Ectodermal cell (in vitro differentiated cells): ENCODE data around the gene GALNT10.

Experiments
- H3K27ac ChIP-seq: 2 replicates; pipeline ENCODE4 v1.7.0; 2013; ENCODE audit warnings: mild to moderate bottlenecking, low read depth, low read length; ENCODE audit not compliant: insufficient read depth, poor library complexity, severe bottlenecking
- H3K27me3 ChIP-seq: 2 replicates; pipeline ENCODE4 v1.7.0; 2013; ENCODE audit warnings: mild to moderate bottlenecking, low read length; ENCODE audit not compliant: insufficient read depth, control insufficient read depth, poor library complexity, severe bottlenecking
- H3K36me3 ChIP-seq: one replicate; pipeline ENCODE4 v1.7.0; 2013; ENCODE audit warnings: low read length; ENCODE audit not compliant: control insufficient read depth, insufficient read depth
- H3K4me1 ChIP-seq: one replicate; pipeline ENCODE4 v1.7.0; 2013; ENCODE audit warnings: low read length; ENCODE audit not compliant: control insufficient read depth, insufficient read depth
- H3K4me3 ChIP-seq: 2 replicates; pipeline ENCODE4 v1.7.0; 2013; ENCODE audit warnings: low read depth, low read length, control low read depth; ENCODE audit not compliant: insufficient read depth
- H3K9me3 ChIP-seq: 2 replicates; pipeline ENCODE4 v1.7.0; 2013; ENCODE audit warnings: mild to moderate bottlenecking, low read length, moderate library complexity; ENCODE audit not compliant: control insufficient read depth
- WGBS, 2 experiments: methylation state at CpG; one replicate each; pipeline ENCODE4 v1.1.7; 2013; ENCODE audit warnings: missing lambda C conversion rate in 2 of 2; 5-methylcytosine and 5-hydroxymethylcytosine counted together

The GALNT10 gene

GRCh38 chr5:154316223-154316935 lies 125.8 kb downstream of the GALNT10 start:
- H3K27me3 ChIP-seq, result no peaks in the 10 kb centered on the region
- H3K4me3 ChIP-seq, result no peak overlapping the region
- peaks cover 5% of the 10 kb centered on the region for H3K4me1 ChIP-seq
- WGBS, 2 experiments, result 93% methylated on average over 6 of the region's 6 CpGs
- H3K9me3 ChIP-seq, result no peaks in the 10 kb centered on the region
- no peak overlapping the region for H3K27ac ChIP-seq
- H3K36me3 ChIP-seq, result no peaks in the 10 kb centered on the region

GRCh38 chr5:154317916-154318315 lies 127.4 kb downstream of the GALNT10 start:
- H3K9me3 ChIP-seq, result no peaks in the 10 kb centered on the region
- no peaks in the 10 kb centered on the region for H3K36me3 ChIP-seq
- H3K4me3 ChIP-seq, result no peak overlapping the region
- peaks cover 5% of the 10 kb centered on the region for H3K4me1 ChIP-seq
- 96 to 97% methylated on average over 3 of the region's 3 CpGs for WGBS, 2 experiments
- H3K27ac ChIP-seq, result no peak overlapping the region
- H3K27me3 ChIP-seq, result no peaks in the 10 kb centered on the region

DNA sequence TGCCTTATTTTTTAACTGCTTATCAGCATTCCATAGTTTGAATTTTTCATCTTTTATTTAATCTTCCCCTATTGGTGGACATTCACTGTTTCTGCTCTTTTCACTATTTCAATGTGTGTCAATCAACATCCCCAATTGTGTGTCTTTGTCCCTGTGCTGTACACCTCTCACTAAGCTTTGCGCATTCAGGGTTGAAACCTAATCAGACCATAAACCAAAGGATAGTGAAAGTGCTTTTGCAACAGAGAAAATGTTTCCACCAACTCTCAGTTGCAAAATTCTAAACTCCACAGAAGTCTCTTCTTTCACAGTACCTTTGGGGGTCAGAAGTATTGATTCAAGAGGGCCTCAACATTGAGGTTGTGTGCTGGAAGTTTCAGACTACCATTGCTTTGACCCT lies 128.2 kb downstream of the GALNT10 start:
- no peak overlapping the region for H3K4me3 ChIP-seq
- WGBS, 2 experiments, result 97 to 100% methylated on average over 1 of the region's 1 CpG
- peaks cover 5% of the 10 kb centered on the region for H3K4me1 ChIP-seq
- H3K9me3 ChIP-seq, result no peaks in the 10 kb centered on the region
- no peaks in the 10 kb centered on the region for H3K27me3 ChIP-seq
- no peak overlapping the region for H3K27ac ChIP-seq
- no peaks in the 10 kb centered on the region for H3K36me3 ChIP-seq

DNA sequence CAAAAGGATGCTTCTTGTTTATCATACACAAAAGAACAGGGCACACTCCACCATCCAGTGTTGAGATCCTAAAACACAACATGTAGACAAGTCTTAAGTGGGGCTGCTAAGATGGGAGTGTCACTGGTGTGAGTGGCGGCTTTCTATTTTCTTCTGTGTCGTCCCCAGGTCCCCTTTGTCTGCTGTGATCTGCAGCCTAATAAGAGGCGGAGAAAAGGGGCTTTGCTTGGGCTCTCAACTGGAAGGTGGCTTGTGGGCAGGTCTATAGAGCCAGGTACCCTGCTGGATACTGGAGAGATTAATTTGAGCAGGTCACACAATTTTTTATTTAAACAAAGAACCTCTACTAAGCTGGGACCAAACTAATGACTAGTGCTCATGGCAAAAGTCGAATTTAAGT lies 129.2 kb downstream of the GALNT10 start:
- Histone ChIP-seq H3K4me1 (peaks cover 11% of the 10 kb centered on the region), H3K27ac (no peak overlapping the region), H3K9me3 (no peaks in the 10 kb centered on the region), H3K27me3 (no peaks in the 10 kb centered on the region), H3K36me3 (no peaks in the 10 kb centered on the region), H3K4me3 (no peak overlapping the region)
- 66% methylated on average over 4 of the region's 4 CpGs for WGBS, 2 experiments

GRCh38 chr5:154320224-154321089 lies 129.9 kb downstream of the GALNT10 start:
- H3K9me3 ChIP-seq, result no peaks in the 10 kb centered on the region
- H3K27me3 ChIP-seq, result no peaks in the 10 kb centered on the region
- no peak overlapping the region for H3K27ac ChIP-seq
- H3K4me1 ChIP-seq, result peaks cover 11% of the 10 kb centered on the region
- no peak overlapping the region for H3K4me3 ChIP-seq
- H3K36me3 ChIP-seq, result no peaks in the 10 kb centered on the region
- WGBS, 2 experiments, result 92 to 95% methylated on average over 4 to 5 of the region's 6 CpGs

DNA sequence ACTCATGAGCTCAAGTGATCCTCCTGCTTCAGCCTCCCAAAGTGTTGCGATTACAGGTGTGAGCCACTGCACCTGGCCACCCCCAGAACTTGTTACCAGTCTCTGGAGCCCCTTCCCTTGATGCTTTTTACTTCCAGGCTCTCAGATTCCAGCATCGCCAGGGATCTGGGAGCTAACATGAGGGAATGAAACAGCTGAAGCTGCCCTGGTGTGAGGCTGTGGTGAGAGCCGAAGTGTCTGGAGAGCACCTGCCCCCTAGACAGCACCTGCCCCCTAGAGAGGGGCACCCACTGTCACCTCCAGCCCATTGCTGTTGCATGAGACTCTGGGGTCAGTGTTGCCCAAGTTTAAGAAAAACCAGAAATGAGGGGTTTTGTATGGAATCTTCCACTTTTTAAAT lies 131.0 kb downstream of the GALNT10 start:
- Histone ChIP-seq H3K27me3 (no peaks in the 10 kb centered on the region), H3K27ac (no peak overlapping the region), H3K4me3 (no peak overlapping the region), H3K9me3 (no peaks in the 10 kb centered on the region), H3K36me3 (no peaks in the 10 kb centered on the region), H3K4me1 (peaks cover 11% of the 10 kb centered on the region)
- 74 to 78% methylated on average over 3 of the region's 3 CpGs for WGBS, 2 experiments

- H3K9me3 ChIP-seq, result no peaks in the 10 kb centered on the region
- WGBS, 2 experiments, result 81 to 87% methylated on average over 2 of the region's 2 CpGs
- no peak overlapping the region for H3K4me3 ChIP-seq
Observed at GRCh38 chr5:154324033-154324432, 133.5 kb downstream of the GALNT10 start.

DNA sequence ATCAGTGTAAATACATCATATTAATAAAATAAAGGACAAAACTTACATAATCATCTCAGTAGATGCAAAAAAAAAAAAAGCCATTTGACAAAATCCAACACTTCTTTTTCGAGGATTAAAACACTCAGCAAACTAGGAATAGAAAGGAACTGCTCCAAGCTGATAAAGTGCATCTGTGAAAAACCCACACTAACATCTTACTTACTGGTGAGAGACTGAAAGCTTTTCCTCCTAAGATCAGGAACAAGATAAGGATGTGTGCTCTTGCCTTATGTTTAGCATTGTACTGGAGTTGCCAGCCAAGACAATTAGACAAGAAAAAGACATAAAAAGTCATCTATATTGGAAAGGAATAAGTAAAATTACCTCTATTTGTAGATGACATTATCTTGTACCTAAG lies 135.0 kb downstream of the GALNT10 start:
- Histone ChIP-seq H3K4me3 (no peak overlapping the region), H3K36me3 (no peaks in the 10 kb centered on the region), H3K27ac (no peak overlapping the region), H3K27me3 (no peaks in the 10 kb centered on the region), H3K9me3 (no peaks in the 10 kb centered on the region), H3K4me1 (peaks cover 5% of the 10 kb centered on the region)
- 86 to 90% methylated on average over 1 of the region's 1 CpG for WGBS, 2 experiments

More at GRCh38 chr5:154324033-154324432, 133.5 kb downstream of the GALNT10 start:
- Histone ChIP-seq H3K27ac (no peak overlapping the region), H3K27me3 (no peaks in the 10 kb centered on the region), H3K36me3 (no peaks in the 10 kb centered on the region), H3K4me1 (peaks cover 11% of the 10 kb centered on the region)

- peaks cover 5% of the 10 kb centered on the region for H3K4me1 ChIP-seq
- no peaks in the 10 kb centered on the region for H3K27me3 ChIP-seq
- WGBS, 2 experiments, result 92 to 96% methylated on average over 3 of the region's 3 CpGs
- H3K4me3 ChIP-seq, result no peak overlapping the region
- no peaks in the 10 kb centered on the region for H3K9me3 ChIP-seq
- H3K27ac ChIP-seq, result no peak overlapping the region
- no peaks in the 10 kb centered on the region for H3K36me3 ChIP-seq
Observed at GRCh38 chr5:154329062-154329461, 138.5 kb downstream of the GALNT10 start.

DNA sequence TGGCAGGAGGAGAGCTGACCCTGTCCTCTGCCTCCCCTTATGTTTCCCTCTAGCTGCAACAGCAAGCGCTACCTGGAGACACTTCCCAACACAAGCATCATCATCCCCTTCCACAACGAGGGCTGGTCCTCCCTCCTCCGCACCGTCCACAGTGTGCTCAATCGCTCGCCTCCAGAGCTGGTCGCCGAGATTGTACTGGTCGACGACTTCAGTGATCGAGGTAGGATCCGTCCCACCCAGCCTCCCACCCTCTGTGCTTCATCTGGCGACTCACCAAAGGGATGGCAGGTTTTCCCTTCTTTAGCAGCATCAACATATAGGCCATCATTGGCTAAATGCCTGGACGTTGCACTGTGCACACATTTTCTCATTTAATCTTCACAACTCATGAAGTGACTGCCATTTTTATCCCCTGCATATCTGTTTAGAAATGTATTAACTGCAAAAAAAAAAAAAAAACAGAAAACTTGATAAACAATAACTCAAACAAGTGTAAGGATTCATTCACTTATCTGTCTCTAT lies 139.0 kb downstream of the GALNT10 start:
- Histone ChIP-seq H3K36me3 (no peaks in the 10 kb centered on the region), H3K27me3 (no peaks in the 10 kb centered on the region), H3K27ac (no peak overlapping the region), H3K9me3 (no peaks in the 10 kb centered on the region), H3K4me1 (no peaks in the 10 kb centered on the region), H3K4me3 (no peak overlapping the region)
- 92 to 93% methylated on average over 14 of the region's 14 CpGs for WGBS, 2 experiments
